ENCODE data around the gene TRDMT1.

DNA sequence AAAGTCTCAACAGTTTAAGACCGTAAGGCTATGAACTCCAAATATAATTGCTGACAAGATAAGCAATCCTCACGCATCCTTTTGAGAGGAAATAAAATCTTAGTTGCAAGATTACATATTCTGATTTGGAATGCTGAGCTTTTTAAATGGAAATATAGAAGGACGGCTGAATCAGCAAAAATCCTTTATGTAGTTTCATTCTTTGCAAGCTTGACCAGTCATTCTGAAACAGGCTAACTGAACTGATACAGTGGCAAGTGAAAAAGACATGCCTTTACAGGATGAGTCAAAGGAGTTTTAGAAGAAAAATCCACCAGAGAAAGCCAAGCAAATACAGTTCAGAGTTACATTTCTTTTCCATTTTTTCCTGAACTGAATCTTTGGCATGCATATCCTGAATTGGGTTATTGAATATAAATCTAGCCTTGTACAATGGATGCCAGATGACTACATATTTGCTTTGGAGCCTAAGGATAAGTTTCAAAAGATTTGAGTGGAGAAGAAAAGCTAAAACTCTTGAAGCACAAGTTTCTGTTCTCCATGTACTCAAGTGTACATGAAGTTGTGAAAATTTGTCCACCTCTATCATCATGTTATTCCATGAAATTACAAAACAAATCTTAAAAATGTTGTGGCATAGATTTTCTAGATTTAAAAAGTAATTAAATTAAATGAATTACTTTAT, 30.9 kb upstream of the TRDMT1 start:
- TF ChIP-seq, protein P1, sequence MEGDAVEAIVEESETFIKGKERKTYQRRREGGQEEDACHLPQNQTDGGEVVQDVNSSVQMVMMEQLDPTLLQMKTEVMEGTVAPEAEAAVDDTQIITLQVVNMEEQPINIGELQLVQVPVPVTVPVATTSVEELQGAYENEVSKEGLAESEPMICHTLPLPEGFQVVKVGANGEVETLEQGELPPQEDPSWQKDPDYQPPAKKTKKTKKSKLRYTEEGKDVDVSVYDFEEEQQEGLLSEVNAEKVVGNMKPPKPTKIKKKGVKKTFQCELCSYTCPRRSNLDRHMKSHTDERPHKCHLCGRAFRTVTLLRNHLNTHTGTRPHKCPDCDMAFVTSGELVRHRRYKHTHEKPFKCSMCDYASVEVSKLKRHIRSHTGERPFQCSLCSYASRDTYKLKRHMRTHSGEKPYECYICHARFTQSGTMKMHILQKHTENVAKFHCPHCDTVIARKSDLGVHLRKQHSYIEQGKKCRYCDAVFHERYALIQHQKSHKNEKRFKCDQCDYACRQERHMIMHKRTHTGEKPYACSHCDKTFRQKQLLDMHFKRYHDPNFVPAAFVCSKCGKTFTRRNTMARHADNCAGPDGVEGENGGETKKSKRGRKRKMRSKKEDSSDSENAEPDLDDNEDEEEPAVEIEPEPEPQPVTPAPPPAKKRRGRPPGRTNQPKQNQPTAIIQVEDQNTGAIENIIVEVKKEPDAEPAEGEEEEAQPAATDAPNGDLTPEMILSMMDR (IDR thresholded peaks at IDR 0.05; ENCODE audit: low read depth, low read length, poor library complexity, severe bottlenecking) = no peak
- no peak for TF ChIP-seq EZH2phosphoT487 (IDR thresholded peaks at IDR 0.05; ENCODE audit: borderline replicate concordance, low read length)

Measured in DOHH2 (cell line).